HG03378 (cell line): Measurements from ENCODE around the gene TOLLIP.
"Not testable (repeated sequence)": the region's sequence is repeated elsewhere in the genome, so short reads cannot be mapped to it uniquely, and the experiment has no call there.

ENCODE experiments used
- ATAC-seq: cut with Tn5 transposase; IDR thresholded peaks from one replicate; pipeline ENCODE4 v1.9.1; 2021; ENCODE audit warnings: mild to moderate bottlenecking, moderate library complexity; ENCODE audit not compliant: unreplicated experiment

The TOLLIP gene

GRCh38 chr11:1344056-1344635, 34.7 kb upstream of the TOLLIP start:
- ATAC-seq: no peak

GRCh38 chr11:1343391-1344055, 34.1 kb upstream of the TOLLIP start:
- no peak for ATAC-seq

DNA sequence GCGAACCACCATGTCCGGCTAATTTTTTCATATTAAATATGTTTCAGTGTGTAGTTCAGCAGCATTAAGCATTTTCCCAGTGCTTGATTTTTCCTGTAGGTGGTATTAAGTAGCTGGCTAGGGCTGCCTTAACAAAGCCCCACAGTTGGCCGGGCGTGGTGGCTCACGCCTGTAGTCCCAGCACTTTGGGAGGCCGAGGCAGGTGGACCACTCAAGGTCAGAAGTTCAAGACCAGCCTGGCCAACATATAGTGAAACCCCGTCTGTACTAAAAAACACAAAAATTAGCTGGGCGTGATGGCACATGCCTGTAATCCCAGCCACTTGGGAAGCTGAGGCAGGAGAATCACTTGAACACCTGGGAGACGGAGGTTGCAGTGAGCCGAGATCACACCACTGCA, 33.5 kb upstream of the TOLLIP start:
- no peak for ATAC-seq

GRCh38 chr11:1341928-1342524, 32.6 kb upstream of the TOLLIP start:
- no peak for ATAC-seq

- not testable (repeated sequence) for ATAC-seq
Measured at GRCh38 chr11:1341226-1341625, 31.8 kb upstream of the TOLLIP start.

DNA sequence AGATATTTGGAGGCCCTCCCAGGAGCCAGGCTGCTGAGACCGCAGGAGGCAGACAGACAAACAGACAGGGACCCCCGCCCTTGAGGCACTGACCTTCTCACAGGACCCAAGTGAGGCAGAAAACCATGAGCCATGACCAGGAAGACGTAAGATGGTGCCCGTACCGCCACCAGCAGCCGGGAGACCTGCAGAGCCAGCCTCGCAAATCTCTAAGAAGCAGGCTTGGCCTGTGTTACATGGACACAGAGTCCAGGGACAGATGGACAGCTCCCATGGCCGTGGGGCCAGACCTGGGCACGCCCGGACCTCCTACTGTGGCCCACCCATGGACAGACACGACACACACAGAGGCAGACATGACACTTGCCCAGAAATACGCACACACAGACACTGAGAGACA, 30.7 kb upstream of the TOLLIP start:
- ATAC-seq: no peak

GRCh38 chr11:1339066-1339675, 29.7 kb upstream of the TOLLIP start:
- ATAC-seq: no peak

- no peak for ATAC-seq
Measured at GRCh38 chr11:1338201-1339065, 29.0 kb upstream of the TOLLIP start.

DNA sequence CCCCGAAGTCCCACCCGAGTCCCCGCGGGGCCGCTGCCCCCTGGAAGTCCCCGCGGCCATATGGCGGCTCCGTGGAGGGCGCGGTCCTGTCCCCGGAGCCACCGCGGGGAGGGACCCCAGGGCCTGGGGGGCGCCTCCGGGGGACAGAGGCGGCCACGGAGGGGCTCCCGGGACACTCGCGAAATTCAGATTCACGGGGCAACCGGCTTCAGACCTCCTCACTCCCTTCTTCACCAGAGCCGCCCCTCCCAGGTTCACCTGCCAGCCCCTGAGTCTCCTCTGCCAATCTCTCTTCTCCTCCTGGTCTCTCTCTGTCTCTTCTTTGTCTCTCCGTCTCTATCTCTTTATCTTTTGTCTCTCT, 28.2 kb upstream of the TOLLIP start:
- no peak for ATAC-seq

- ATAC-seq: no peak
Measured at GRCh38 chr11:1336836-1337646, 27.6 kb upstream of the TOLLIP start.

DNA sequence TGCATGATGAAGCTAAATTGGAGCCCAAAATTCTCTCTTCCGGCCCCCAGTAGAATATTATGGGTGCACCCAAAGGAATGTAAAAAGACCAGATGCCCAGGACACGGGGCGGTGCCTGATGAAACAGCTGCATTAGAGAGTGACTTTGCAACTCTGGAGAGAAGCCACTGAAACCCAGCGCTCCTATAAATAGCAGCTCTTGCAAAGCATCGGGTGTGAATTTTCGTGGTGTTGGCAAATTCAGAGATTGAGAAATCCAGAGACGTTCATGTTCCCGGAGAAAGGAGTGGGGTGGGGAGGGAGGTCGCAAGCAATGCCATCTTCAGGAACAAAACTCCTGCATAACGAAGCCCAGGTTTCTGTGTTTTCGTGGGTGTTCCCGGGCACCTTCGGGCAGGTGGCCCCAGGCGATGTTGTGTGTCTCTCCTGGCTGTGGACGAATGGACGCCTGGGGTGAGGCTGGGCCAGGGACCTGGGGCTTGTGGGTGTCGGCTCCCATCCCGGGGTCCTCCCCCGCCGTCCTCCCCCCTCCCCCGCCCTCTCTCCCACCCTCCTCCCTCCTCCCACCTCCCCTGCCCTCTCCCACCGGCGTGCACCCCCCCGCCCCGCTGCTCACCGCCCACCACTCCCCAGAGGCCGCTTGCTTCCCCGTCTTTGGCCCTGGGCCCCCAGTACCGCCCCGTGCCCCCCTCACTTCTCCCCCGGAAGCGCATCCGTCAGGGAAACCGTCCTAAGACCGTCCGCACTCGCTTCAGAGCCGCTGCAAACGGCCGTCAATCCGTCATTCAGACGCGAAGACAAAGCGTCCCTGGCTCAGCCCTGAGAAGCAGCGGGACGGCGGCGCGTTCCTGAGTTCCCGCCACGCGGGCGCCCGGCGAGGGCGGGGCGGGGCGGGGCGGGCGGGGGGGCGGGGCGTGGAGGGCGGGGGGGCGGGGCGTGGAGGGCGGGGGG, 26.7 kb upstream of the TOLLIP start:
- ATAC-seq: no peak

- no peak for ATAC-seq
Measured at GRCh38 chr11:1335264-1335810, 25.9 kb upstream of the TOLLIP start.

DNA sequence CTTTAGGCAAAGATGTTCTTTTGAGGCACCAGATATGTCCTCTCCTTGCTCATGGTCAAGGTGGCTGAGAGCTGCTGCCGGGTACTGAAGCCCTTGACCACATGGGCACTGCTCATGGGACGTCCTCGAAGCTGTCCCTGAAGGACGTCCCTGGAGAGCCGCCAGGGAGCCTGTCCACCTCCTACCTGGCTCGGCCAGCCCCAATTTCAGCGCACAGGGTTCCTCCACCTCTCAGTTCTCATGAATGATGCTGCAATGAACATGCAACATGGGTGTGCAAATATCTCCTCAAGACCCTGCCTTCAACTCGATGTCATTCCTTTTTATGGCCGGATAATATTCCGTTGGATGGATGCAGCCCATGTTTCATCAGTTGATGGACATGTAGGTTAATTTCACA, 24.4 kb upstream of the TOLLIP start:
- ATAC-seq: no peak

- ATAC-seq: no peak
Measured at GRCh38 chr11:1333091-1333772, 23.8 kb upstream of the TOLLIP start.

GRCh38 chr11:1330473-1330872, 21.0 kb upstream of the TOLLIP start:
- ATAC-seq: no peak

GRCh38 chr11:1327064-1327460, 17.6 kb upstream of the TOLLIP start:
- ATAC-seq: no peak

- ATAC-seq: no peak
Measured at GRCh38 chr11:1326435-1327063, 17.1 kb upstream of the TOLLIP start.

- no peak for ATAC-seq
Measured at GRCh38 chr11:1323774-1324173, 14.3 kb upstream of the TOLLIP start.
